Ramos (cell line): ENCODE data around the gene HCRTR1.

Experiments
- in situ Hi-C: fragments of 300-500 bp; cut with MboI; formaldehyde crosslinking; loops from one replicate; pipeline ENCODE4 v1.14.3; 2022; ENCODE audit warnings: low sequenced_read_pairs; ENCODE audit not compliant: unreplicated experiment

The HCRTR1 gene

DNA sequence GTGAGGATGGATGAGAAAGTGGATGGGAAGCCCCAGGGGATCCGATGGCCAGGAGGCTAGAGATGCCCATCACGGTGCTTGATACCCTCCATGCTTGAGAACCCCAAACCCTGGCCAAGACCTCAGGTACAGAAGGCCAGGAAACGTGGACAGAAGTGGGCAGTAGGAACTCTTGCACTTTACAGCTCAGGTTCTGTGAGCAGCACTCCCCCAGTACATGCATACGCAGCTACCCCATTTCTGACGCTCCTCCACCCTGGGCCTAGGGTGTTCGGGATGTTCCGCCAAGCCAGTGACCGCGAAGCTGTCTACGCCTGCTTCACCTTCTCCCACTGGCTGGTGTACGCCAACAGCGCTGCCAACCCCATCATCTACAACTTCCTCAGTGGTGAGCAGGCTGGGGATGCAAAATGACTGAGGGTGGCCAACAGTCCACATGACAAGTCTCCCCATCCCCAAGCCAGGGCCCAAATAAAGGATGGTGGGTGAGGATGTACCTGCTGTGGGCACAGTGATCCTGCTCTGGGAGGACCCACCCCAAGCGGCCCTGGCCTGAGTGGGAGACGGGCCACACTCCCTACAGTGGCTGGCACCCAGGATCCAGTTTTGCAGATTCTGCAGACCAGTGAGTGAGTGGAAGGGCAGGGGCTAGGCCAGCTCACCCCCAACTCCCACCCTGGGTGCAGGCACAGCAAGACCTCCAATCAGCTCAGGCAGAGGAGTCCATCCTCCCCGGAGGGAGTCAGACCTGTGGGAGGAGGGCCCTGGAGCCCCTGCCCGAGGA, 7.4 kb downstream of the HCRTR1 start:
- in situ Hi-C loops = no loop called here

DNA sequence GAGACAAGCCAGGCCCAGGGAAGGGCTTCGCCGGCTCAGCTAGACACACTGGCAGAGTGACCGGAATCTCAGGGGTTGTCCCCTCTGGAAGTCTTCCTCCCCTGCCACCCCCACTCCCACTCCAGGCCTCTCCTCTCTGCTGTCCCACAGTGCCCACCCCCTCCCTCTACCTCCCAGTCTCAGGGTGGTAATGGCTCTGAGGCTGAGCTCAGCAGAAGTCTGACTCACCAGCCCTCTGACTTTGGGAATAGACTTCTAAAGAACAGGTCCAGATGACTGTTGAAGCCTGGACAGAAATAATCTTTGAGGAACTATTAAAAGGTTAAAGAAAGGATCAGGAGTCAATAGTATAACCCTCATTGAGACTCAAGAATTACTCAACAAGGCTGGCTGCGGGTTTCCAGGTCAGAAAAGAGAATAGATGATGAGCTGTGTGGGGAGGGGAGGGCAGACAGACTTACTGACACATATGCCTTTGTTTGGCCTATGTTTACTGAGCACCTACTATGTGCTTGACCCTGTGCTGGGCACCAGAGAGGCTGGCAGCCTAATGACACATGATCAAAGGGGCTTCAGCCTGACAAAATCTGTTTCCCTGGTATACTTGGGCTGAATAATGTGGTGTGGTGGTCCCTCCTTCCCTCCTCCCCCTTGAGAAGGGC, 8.2 kb downstream of the HCRTR1 start:
- in situ Hi-C loops = no loop called here

DNA sequence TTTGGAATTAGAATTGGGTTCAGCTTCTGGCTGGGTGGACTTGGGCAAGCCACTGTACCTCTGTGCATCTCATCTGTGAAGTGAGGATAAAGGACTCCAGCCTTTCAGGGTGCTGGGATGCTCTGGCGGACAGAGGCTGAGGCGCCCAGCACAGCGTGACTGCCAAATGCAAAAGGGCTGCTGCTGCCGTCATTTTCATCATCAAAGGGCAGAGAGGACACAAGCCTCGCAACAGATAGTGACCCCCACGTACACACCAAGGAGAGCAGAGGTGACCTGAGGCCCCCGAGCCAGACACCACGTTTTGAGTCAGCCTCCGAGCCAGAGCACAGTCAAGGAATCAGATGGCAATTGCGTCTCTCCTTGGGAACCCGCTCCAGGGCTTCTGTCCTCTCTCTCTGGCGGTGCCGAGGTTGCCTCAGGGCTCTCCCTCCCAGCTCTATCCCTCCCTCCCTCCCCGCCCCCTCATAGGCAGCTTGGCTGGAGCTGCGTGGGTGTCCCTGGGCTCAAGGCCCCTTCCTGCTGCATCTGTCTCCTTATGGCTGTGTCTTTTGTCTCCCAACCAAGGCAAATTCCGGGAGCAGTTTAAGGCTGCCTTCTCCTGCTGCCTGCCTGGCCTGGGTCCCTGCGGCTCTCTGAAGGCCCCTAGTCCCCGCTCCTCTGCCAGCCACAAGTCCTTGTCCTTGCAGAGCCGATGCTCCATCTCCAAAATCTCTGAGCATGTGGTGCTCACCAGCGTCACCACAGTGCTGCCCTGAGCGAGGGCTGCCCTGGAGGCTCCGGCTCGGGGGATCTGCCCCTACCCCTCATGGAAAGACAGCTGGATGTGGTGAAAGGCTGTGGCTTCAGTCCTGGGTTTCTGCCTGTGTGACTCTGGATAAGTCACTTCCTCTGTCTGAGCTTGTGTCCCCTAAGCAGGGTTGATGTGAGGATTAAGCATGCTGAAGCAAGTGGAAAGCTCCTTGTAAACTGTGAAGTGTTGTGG, 9.0 kb downstream of the HCRTR1 start:
- in situ Hi-C loops = no loop called here

DNA sequence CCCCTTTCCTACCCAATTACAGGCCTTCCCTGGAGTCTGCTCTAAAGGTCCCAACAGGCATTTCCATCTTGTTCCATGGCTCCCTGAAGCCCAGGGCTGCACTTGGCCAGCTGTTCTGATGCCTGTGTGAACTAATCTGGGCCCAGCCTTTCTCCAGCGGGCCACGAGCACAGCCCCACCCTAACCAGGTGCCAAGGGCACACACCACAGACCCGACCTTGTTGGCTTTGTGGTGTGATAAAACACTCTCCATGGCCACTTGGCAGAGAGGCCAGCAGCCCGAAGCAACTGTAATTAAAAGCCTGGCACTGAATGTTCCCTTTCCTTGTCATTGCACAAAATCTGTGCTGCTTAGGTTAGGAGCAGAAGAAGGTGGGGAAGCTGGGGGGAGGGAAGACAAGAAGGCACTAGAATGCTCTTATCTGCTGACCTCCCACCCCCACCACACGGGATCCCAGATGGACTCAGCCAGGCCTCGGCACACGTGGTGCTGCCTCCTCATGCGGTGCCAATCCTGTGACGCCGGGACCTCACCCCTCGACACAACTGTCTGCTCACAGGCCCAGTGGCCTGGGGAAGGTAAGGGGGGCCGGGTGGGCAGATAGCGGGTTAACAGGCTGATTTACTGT, 9.9 kb downstream of the HCRTR1 start:
- in situ Hi-C loops = no loop called here

DNA sequence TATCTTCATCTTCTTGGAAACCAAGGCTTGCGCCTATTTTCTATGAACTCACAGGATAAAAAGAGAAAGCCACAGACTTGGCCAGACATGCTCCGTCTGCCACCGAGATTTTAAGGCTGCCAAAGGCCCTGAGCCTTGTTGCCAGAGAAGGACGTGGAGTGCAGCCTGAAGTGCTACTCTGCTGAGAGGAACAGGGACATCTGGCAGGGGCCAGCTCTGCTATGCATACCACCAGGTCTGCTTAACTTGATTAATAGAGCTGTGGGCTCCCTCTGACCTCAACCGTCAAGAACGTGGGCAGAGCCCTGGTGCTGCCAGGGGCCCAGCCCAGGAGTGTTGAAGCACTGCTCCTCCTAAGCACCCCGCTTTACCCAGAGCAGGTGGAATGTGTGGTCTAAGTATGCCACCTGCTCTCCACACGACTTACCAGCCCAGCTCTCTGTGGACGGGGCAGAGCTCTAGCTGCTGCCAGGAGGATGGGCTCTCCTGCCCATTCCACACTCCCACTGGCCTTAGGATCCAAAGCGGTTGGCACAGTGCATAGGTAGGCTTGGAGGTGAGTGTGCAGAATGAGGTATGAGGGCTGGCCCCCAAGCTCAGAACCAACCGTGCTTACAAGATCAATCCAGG, 10.6 kb downstream of the HCRTR1 start:
- in situ Hi-C loops = no loop called here

DNA sequence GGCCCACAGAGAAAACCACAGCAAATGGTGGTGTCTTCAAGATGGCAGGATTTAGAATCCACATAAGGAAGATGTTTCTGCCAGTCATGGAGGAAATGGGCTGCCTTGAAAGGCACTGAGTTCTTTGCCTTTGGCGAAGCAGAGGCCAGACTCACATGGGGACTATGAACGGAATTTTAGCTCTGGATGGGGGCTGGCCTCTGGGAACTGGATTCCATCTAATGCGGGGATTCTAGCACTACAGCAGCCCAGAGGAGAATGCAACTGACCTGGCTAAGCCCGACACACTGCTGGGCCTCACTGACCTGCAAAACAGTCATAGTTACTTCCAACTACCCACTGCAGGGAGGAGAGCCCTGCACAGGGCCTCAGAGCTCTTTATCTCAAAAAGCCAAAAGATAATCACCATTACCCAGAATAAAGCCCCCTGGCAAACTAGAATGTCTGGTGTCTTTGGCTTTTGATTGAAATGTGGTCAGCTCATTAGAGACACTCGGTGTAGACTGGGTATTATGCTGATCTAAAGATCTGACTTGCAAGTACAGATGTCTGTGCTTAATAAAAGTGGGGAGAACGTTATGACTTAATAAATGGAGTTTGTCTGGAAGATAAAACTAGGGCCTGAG, 11.6 kb downstream of the HCRTR1 start:
- in situ Hi-C loops = no loop called here

DNA sequence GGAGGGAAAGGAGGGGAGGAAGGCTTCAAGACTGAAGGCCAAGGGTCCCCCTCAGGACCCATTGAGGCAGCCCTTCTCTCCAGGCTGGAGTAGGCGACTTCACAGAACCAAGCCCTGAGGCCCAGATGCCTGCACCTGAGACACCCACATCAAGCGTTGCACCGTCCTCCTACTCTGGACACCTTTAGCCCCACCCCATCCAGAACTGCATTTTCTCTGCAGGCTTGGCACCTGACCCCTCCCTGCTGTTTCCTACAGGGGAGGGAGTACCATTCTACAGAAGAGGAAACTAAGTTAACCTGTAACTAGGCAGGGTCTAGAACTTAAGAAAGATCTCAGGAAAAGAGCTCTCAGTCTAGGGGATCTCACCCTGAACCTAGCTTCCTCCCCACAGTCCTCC, 15.2 kb downstream of the HCRTR1 start:
- in situ Hi-C loops = no loop called here

DNA sequence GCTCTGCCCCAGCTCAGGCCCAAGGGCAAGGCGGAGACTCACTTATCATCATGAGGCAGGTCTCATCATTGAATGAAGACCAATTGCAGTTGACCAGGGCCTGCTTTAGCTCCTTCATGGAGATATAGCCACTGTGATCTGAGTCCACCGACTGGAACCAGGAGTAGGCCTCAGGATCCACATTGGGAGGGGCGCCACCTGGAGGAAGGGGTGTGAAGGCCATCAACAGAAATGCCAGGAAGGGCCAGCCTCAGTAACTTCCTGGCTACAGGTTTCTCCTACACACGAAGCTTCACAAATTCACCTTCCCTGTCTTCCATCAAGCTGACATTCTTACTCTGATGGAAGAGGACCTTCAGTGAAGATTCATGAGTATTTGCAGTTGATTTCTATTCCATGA, 15.6 kb downstream of the HCRTR1 start:
- in situ Hi-C loops = no loop called here

DNA sequence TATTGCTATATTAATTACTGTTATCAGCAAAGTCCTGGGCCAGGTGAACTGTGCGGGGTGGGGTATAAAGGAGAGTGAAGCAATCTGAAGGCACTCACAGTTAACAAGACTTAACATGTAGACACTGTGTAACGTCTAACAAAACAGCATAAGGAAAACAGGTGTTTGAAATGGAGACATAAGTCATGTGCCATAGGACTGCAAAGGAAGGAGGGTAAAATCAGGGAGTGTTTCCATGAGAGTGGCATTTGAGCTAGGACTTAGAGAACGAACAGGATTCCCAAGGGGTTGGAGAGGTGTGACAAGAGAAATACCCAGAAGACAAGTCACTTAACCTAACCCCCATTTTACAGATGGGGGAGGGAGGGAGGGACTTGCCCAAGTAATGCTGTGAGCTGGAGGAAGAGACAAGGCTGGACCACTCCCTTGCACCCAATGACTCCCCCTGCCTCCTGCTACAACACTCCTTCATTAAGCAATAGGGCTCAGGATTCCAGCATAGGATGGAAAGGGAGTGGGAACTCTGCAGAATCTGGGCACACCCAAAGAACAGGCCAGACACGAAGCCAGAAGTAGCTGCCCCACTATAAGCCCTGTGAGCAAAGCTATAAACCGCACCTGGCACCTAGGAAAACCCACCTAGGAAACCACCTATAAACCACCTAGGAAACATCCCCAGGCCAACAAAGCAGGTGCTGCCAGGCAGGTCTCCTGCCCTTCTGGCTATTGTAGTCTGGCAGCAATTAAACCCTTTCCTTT, 20.6 kb downstream of the HCRTR1 start:
- in situ Hi-C loops = no loop called here

DNA sequence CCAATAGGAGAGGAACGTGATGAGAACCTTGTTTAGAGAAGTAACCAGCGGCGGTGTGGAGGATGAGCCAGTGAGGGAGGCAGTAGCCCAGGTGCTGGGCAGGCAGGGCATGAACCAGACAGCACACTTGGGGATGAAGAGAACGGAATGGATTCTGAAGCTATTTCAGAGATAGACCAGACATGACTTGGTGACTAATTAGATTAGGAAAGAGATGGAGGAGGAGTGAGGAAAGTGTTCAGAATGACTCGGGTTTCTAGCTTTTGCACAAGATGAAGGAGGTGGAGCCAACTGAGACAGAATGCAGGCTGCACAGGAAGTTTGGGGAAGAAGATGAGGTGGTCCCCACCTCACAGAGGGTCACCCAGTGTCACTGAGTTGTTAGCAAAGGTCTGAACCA, 22.1 kb downstream of the HCRTR1 start:
- in situ Hi-C loops = no loop called here

DNA sequence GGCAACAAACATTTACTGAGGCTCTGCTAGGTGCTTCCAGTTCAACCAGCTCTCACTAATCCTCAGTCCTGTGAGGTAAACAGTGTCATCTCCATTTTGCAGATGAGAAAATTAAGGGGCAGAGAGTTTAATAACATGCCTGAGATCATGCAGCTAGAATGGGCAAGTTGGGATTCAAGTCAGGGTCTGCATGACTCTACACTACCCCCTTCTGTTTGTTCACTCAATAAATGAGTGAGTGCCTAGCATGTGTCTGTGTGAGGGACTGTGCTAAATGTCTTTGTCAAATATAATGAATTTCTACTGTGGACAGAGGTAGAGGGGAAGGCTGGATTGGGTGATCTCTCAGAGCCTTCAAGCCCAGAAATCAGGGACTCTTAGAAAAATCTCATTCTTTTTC, 22.7 kb downstream of the HCRTR1 start:
- in situ Hi-C loops = no loop called here

DNA sequence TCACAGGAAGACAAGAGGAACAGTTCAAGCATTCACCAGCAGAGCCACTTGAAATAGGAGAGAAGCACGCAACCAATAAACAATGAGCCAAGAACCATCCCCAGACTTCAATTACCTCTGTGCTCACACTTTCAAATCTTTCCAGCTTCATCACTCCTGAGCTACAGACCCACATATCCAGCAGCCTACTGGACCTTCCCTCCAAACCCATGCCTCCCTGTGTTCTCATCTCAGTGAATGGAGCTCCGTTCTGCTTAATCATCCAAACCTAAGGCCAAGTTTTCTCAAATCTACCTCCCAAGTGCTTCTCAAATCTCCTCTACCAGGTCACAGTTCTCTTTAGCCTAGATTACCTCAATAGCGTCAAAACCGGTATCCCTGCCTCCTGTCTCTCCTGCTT, 23.5 kb downstream of the HCRTR1 start:
- in situ Hi-C loops = no loop called here

DNA sequence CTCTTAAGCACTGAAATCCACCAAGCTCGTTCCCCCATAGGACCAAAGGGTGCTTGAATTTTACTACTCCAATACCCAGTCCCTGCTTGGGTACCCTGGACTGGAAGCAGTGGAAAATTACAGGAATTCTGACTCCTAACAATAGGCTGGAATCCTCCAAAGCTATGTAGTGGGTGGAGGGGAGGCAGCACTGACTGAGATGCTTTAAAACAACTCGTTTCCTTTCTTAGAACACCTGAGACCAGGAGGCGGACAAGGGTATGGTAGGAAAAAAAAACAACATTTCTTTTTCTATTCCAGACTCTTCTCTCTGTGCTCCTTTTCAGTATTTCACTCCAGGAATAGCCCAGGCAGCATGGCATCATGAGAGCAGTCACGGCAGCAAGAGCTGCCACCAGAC, 24.9 kb downstream of the HCRTR1 start:
- in situ Hi-C loops = no loop called here

DNA sequence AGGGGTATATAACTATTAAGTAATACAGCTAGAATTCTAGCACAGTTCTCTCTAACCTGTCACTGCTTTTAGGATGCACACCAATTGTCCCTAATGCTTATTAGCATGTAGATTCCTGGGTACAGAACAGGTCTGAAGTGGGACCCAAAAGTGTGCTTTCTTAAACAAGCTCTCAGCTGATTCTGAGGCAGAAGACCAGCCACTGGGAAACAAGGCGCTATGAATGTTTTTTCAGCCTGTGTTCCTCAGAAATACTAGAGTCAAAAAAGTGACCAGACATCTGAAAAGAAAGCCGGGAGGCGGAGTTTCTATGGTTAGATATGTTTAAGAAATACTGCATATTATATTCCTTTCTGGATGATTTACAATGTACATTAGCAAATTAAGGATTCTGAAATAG, 25.4 kb downstream of the HCRTR1 start:
- in situ Hi-C loops = no loop called here

DNA sequence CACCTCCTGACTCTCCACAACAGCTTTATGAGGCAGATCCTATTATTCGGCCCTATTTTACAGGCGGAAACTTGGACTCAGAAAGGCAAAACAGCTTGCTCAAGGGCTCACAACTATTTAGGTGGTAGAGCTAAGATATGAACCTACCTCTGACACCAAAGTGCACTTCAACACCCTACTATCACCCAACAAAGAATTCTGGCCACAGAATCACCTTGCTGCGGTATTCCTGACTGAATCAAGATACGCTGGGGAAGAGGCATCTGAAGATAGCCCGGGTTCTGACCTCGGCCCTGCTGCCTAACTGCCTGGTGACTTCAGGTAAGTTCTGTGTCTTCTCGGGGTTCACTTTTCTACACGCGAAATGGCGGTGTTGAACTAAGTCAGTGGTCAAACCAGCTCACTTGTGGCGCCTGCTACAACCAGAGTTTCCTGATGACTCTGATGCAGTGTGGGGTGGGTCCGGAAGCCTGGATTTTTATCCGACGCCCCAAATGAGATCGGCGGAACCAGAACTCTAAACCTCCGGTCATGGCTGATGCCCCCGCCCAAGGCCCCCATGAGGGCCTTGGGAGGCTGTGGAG, 26.6 kb downstream of the HCRTR1 start:
- in situ Hi-C loops = no loop called here

DNA sequence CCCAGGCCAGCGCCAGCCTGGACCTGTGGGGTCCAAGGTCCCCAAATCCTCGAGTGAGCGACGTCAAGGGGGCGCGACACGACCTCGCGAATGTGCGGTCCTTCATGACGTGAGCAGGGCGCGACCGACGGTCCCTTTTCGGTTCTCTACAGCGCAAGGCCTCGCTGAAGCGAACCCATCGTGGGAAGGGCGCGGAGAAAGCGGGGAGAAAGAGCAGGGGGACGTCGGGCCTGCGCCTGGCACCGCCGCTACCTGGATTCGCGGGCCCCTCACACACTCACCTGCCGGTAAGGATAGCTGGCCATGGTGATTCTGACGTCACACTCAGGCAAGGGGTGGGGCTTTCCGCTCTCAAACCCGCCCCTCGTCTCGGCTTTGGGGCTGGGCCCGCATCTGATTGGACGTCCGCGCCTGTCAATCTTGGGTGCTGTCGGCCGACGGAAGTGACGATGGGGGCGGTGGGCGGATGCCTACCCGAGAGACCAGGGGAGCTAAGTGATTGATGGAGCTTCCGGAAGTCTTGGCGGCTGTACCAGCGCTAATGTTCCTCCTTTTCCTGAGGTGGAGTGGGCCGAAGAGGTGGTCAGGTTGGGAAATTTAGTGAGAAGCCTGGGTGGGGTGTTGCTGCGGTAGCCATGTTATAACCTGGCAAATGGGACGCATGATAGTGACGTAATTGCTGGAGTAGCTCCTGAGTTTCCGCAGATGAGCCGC, 27.2 kb downstream of the HCRTR1 start, which contains the start of gene PEF1:
TSS of gene PEF1 (minus strand) at position 317 of the 714 bp plus-strand sequence. CDS start at position 305, 12 bp downstream.
- in situ Hi-C loops = no loop called here

DNA sequence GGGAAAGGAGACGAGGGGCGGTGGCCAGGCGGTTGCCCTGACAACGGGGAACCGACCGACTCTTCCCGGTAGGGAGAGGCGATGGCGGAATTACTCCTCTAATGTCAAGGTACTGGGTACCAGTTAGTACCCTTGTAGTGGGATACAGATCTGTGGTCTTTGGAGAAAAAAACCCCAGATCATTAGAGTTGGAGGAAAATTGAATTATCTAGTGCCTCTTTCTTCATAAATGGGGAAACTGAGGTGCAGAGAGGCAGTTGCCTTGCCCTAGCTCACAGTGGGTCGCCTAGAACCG, 27.7 kb downstream of the HCRTR1 start:
- in situ Hi-C loops = no loop called here
